DND-41 (cell line): Measurements from ENCODE around the gene VPS51.

Source experiments
- ATAC-seq: fragments of 200-7000 bp; cut with Tn5 transposase; 3 replicates; pipeline ENCODE4 v1.9.1; 2021; ENCODE audit warnings: low read depth; ENCODE audit not compliant: insufficient read depth
- DNase-seq: peaks from one replicate; pipeline ENCODE4 v3.0.0-alpha.2; 2020
- H2AFZ ChIP-seq: 2 replicates; pipeline ENCODE4 v1.6.0; 2012; ENCODE audit warnings: low read depth, low read length
- H3K27ac ChIP-seq: 2 replicates; pipeline ENCODE4 v1.5.1; 2012; ENCODE audit warnings: low read length, inconsistent platforms
- H3K27me3 ChIP-seq: fragments of 200-600 bp; sonication (generic); 2 replicates; pipeline ENCODE4 v1.6.0; 2012; ENCODE audit warnings: low read length, mild to moderate bottlenecking, inconsistent platforms; ENCODE audit not compliant: insufficient read depth, poor library complexity
- H3K36me3 ChIP-seq: 2 replicates; pipeline ENCODE4 v1.5.1; 2012; ENCODE audit warnings: low read length, inconsistent platforms; ENCODE audit not compliant: insufficient read depth
- H3K4me1 ChIP-seq: 2 replicates; pipeline ENCODE4 v1.5.1; 2012; ENCODE audit warnings: mild to moderate bottlenecking, low read length; ENCODE audit not compliant: insufficient read depth
- H3K4me2 ChIP-seq: 2 replicates; pipeline ENCODE4 v1.6.0; 2012; ENCODE audit warnings: mild to moderate bottlenecking, moderate library complexity, low read length, inconsistent platforms; ENCODE audit not compliant: insufficient read depth
- H3K4me3 ChIP-seq, 2 experiments: fragments of 200-600 bp in 1 of 2; shearing (Covaris generic) in 1 of 2; 2 replicates each; pipeline ENCODE4 v1.5.1; 2012 to 2016; ENCODE audit warnings: inconsistent platforms in 2 of 2, low read length in 2 of 2, mild to moderate bottlenecking in 2 of 2, low read depth in 1 of 2, moderate library complexity in 1 of 2
- H3K79me2 ChIP-seq: 2 replicates; pipeline ENCODE4 v1.6.0; 2012; ENCODE audit warnings: low read length, inconsistent platforms; ENCODE audit not compliant: insufficient read depth
- H3K9ac ChIP-seq: 2 replicates; pipeline ENCODE4 v1.6.0; 2012; ENCODE audit warnings: low read depth, mild to moderate bottlenecking, inconsistent platforms, low read length, moderate library complexity
- H3K9me3 ChIP-seq: 2 replicates; pipeline ENCODE4 v1.5.1; 2012; ENCODE audit warnings: low read length, moderate library complexity, mild to moderate bottlenecking, inconsistent platforms; ENCODE audit not compliant: insufficient read depth, severe bottlenecking
- H4K20me1 ChIP-seq: 2 replicates; pipeline ENCODE4 v1.6.0; 2012; ENCODE audit warnings: low read length; ENCODE audit not compliant: insufficient read depth
- EZH2 ChIP-seq: IDR thresholded peaks from 3 replicates; pipeline ENCODE4 v1.6.1; 2012; ENCODE audit warnings: borderline replicate concordance, low read depth, mild to moderate bottlenecking, moderate library complexity, low read length, inconsistent platforms; ENCODE audit not compliant: severe bottlenecking
- TF ChIP-seq, protein P1 (sequence below): IDR thresholded peaks from 2 replicates; pipeline ENCODE4 v1.5.1; 2012; ENCODE audit warnings: borderline replicate concordance, low read length, moderate library complexity, mild to moderate bottlenecking; ENCODE audit not compliant: poor library complexity, severe bottlenecking; ENCODE audit errors: extremely low read depth

VPS51 gene

GRCh38 chr11:65086809-65087208, 9.2 kb upstream of the VPS51 start:
- no peak for DNase-seq
- no peak overlapping the region for H2AFZ ChIP-seq
- H3K27me3 ChIP-seq: no peaks in the 10 kb centered on the region
- no peak for TF ChIP-seq EZH2
- TF ChIP-seq, protein P1, sequence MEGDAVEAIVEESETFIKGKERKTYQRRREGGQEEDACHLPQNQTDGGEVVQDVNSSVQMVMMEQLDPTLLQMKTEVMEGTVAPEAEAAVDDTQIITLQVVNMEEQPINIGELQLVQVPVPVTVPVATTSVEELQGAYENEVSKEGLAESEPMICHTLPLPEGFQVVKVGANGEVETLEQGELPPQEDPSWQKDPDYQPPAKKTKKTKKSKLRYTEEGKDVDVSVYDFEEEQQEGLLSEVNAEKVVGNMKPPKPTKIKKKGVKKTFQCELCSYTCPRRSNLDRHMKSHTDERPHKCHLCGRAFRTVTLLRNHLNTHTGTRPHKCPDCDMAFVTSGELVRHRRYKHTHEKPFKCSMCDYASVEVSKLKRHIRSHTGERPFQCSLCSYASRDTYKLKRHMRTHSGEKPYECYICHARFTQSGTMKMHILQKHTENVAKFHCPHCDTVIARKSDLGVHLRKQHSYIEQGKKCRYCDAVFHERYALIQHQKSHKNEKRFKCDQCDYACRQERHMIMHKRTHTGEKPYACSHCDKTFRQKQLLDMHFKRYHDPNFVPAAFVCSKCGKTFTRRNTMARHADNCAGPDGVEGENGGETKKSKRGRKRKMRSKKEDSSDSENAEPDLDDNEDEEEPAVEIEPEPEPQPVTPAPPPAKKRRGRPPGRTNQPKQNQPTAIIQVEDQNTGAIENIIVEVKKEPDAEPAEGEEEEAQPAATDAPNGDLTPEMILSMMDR: no peak
- H3K27ac ChIP-seq: no peak overlapping the region
- H3K4me2 ChIP-seq: no peak overlapping the region
- peaks cover 41% of the 10 kb centered on the region for H3K79me2 ChIP-seq
- no peak overlapping the region for H3K9ac ChIP-seq
- H3K4me3 ChIP-seq: no peak overlapping the region
- peaks cover 30% of the 10 kb centered on the region for H3K4me1 ChIP-seq
- peaks cover 61% of the 10 kb centered on the region for H3K36me3 ChIP-seq
- no peaks in the 10 kb centered on the region for H3K9me3 ChIP-seq
- no peak for ATAC-seq
- peaks cover 13% of the 10 kb centered on the region for H4K20me1 ChIP-seq

- H3K4me1 ChIP-seq: peaks cover 26% of the 10 kb centered on the region
- no peak overlapping the region for H3K27ac ChIP-seq
- DNase-seq (no peak), ATAC-seq (no peak)
- no peak overlapping the region for H2AFZ ChIP-seq
- H3K4me3 ChIP-seq: no peak overlapping the region
- no peaks in the 10 kb centered on the region for H3K27me3 ChIP-seq
- no peak for TF ChIP-seq EZH2
- peaks cover 57% of the 10 kb centered on the region for H3K36me3 ChIP-seq
- no peak overlapping the region for H3K9ac ChIP-seq
- H3K4me2 ChIP-seq: no peak overlapping the region
- H4K20me1 ChIP-seq: peaks cover 9% of the 10 kb centered on the region
- no peaks in the 10 kb centered on the region for H3K9me3 ChIP-seq
- H3K79me2 ChIP-seq: peaks cover 37% of the 10 kb centered on the region
Observed at GRCh38 chr11:65087216-65087615, 8.8 kb upstream of the VPS51 start.

DNA sequence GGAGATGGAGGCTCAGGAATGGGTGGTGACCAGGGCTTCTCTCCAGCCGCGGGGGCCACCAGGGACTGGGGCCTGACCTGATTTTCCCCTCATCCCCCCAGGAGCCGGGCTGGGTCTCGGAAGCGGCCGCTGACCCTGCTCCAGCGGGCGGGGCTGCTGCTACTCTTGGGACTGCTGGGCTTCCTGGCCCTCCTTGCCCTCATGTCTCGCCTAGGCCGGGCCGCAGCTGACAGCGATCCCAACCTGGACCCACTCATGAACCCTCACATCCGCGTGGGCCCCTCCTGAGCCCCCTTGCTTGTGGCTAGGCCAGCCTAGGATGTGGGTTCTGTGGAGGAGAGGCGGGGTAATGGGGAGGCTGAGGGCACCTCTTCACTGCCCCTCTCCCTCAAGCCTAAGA, 8.2 kb upstream of the VPS51 start:
- Histone ChIP-seq H3K4me1 (peaks cover 20% of the 10 kb centered on the region), H3K4me3 (no peak overlapping the region), H3K79me2 (peaks cover 31% of the 10 kb centered on the region), H3K36me3 (peaks cover 51% of the 10 kb centered on the region), H3K4me2 (no peak overlapping the region), H3K9ac (no peak overlapping the region), H3K27me3 (no peaks in the 10 kb centered on the region), H3K9me3 (no peaks in the 10 kb centered on the region), H3K27ac (no peak overlapping the region), H2AFZ (no peak overlapping the region), H4K20me1 (peaks cover 9% of the 10 kb centered on the region)
- ATAC-seq: no peak
- no peak for DNase-seq
- no peak for TF ChIP-seq EZH2
- TF ChIP-seq, protein P1: no peak

DNA sequence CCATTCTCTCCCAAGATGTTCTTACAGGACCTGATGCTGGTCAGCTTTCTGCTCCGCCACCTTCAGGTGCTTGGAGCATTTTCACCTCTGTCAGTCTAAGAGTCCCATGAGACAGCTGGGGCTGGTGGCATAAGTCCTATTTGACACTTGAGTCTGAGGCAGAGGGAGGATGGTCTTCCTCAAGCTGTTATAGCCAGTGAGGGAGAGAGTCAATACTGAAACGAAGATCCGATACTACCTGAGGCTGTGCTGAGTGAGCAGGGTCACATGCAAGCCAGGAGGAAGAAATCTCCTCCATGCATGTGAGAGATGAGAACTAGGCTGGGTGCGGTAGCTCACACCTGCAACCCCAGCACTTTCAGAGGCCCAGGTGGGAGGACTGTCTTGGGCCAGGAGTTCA, 6.4 kb upstream of the VPS51 start:
- Histone ChIP-seq H3K9ac (no peak overlapping the region), H3K27ac (no peak overlapping the region), H4K20me1 (peaks cover 3% of the 10 kb centered on the region), H3K36me3 (peaks cover 42% of the 10 kb centered on the region), H3K4me1 (peaks cover 13% of the 10 kb centered on the region), H3K4me2 (no peak overlapping the region), H3K27me3 (no peaks in the 10 kb centered on the region), H2AFZ (no peak overlapping the region), H3K79me2 (peaks cover 14% of the 10 kb centered on the region), H3K4me3 (no peak overlapping the region), H3K9me3 (no peaks in the 10 kb centered on the region)
- ATAC-seq (no peak), DNase-seq (no peak)
- TF ChIP-seq, protein P1: no peak
